Spleen (tissue), 7 donors: Measurements from ENCODE around the gene CFL1.

Source experiments
- POLR2A ChIP-seq, 3 donors: fragments of 450-650 bp; IDR thresholded peaks; one replicate each; pipeline ENCODE4 v1.5.1; 2017; ENCODE audit warnings: antibody characterized with exemption in 3 of 3, mild to moderate bottlenecking in 1 of 3
- POLR2AphosphoS5 ChIP-seq, 3 donors: sonication (generic); formaldehyde crosslinking; IDR thresholded peaks; one replicate each; pipeline ENCODE4 v1.5.1; 2017; ENCODE audit warnings: antibody characterized with exemption in 3 of 3
- TF ChIP-seq, protein P1 (sequence below), 11 experiments: fragments of 200-600 bp in 7 of 11; fragments of 450-650 bp in 4 of 11; sonication (generic) in 4 of 11; IDR thresholded peaks in 8 of 11; conservative IDR thresholded peaks in 3 of 11; 1 replicate in 7 of 11; 2 replicates in 4 of 11; pipeline versions ENCODE4 v1.4.0 to v1.8.0; 2016 to 2021; ENCODE audit warnings: antibody characterized with exemption in 11 of 11, inconsistent platforms in 4 of 11, mild to moderate bottlenecking in 1 of 11
- donor health status: DM: no; HTN: no; CAD: no; lungs with moderate emphysema.
- donor health status: DM: no; HTN: no; CAD: no.
- donor health status: DM: no; HTN: no; CAD: no.

DNA sequence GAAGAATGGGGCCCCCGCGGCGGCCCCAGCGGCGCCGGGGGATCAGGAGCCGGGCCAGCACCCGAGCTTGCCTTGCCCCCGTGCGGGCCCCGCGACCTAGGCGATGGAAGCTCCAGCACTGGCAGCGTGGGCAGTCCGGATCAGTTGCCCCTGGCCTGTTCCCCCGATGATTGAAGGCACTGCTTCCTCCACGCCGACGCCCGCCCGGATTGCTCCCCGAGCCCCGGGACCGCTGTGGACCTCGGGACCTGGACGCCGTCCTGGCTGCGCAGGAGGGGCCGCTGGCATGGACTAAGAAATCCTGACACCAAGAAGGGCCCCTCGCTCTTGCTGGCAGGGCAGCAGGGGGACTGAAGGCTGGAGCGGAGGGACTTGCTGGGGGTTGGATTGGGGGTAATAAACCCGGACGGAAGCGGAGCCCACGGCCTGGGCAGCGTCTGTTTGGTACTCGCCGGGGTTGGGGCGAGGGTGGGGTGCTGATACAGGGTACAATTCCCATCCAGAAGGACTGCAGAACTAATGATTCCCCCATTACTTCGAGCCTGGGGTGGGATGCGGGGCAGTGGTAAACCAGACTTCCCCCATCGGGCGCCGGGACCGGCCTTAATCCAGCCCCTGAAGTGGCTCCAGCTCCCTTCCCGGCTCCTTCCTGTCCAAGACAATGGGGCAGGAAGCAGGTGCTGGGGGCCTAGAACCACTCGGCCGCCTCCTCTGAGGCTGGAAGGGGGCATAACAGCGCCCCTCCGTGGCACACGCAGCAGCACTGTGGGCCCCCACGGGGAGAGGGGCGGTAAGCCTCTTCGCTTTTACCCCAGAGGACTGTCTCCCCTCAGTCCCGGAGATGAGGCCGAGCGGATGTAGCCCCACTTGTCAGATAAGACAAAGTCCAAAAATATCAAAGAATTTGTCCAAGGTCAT lies 33.5 kb upstream of the CFL1 start:
- TF ChIP-seq POLR2AphosphoS5 (IDR thresholded peaks at IDR 0.05): peak; percentile 80 to 89 (median 83)
- TF ChIP-seq, protein P1, sequence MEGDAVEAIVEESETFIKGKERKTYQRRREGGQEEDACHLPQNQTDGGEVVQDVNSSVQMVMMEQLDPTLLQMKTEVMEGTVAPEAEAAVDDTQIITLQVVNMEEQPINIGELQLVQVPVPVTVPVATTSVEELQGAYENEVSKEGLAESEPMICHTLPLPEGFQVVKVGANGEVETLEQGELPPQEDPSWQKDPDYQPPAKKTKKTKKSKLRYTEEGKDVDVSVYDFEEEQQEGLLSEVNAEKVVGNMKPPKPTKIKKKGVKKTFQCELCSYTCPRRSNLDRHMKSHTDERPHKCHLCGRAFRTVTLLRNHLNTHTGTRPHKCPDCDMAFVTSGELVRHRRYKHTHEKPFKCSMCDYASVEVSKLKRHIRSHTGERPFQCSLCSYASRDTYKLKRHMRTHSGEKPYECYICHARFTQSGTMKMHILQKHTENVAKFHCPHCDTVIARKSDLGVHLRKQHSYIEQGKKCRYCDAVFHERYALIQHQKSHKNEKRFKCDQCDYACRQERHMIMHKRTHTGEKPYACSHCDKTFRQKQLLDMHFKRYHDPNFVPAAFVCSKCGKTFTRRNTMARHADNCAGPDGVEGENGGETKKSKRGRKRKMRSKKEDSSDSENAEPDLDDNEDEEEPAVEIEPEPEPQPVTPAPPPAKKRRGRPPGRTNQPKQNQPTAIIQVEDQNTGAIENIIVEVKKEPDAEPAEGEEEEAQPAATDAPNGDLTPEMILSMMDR (IDR thresholded peaks at IDR 0.05 in 8 of 11, conservative IDR thresholded peaks at IDR 0.05 in 3 of 11): peak in 8 of 11 experiments; percentile 13 to 48 (median 29)
- peak in 2 of 3 donors; percentile 48 to 61 for TF ChIP-seq POLR2A (IDR thresholded peaks at IDR 0.05)
